GM12872 (cell line): ENCODE data around the gene TPD52L2.

ENCODE experiments used
- TF ChIP-seq, protein P1 (sequence below): IDR thresholded peaks from 3 replicates; pipeline ENCODE4 v1.5.1; 2011; ENCODE audit warnings: low read depth, mild to moderate bottlenecking, low read length, moderate library complexity; ENCODE audit not compliant: insufficient read depth

Gene TPD52L2

DNA sequence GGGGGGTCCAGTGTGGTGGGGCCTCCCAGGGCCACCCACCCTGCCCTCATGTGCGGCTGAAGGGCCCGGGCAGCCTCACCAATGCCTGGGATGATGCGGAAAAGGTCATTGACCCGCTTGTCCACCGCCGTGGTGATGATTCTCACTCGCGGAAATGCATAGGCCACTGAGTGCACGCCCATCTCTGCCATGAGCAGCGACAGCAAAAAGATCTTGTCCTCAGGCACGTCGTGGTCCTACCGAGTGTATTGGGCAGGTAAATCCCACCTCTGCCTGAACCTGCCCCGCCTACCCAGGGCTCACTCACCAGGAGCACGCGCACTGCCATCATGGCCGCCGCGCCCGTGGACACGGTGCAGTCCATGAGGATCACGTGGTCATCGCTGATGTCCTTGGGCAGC is 75.0 kb downstream of the TPD52L2 start:
- TF ChIP-seq, protein P1, sequence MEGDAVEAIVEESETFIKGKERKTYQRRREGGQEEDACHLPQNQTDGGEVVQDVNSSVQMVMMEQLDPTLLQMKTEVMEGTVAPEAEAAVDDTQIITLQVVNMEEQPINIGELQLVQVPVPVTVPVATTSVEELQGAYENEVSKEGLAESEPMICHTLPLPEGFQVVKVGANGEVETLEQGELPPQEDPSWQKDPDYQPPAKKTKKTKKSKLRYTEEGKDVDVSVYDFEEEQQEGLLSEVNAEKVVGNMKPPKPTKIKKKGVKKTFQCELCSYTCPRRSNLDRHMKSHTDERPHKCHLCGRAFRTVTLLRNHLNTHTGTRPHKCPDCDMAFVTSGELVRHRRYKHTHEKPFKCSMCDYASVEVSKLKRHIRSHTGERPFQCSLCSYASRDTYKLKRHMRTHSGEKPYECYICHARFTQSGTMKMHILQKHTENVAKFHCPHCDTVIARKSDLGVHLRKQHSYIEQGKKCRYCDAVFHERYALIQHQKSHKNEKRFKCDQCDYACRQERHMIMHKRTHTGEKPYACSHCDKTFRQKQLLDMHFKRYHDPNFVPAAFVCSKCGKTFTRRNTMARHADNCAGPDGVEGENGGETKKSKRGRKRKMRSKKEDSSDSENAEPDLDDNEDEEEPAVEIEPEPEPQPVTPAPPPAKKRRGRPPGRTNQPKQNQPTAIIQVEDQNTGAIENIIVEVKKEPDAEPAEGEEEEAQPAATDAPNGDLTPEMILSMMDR = no peak

DNA sequence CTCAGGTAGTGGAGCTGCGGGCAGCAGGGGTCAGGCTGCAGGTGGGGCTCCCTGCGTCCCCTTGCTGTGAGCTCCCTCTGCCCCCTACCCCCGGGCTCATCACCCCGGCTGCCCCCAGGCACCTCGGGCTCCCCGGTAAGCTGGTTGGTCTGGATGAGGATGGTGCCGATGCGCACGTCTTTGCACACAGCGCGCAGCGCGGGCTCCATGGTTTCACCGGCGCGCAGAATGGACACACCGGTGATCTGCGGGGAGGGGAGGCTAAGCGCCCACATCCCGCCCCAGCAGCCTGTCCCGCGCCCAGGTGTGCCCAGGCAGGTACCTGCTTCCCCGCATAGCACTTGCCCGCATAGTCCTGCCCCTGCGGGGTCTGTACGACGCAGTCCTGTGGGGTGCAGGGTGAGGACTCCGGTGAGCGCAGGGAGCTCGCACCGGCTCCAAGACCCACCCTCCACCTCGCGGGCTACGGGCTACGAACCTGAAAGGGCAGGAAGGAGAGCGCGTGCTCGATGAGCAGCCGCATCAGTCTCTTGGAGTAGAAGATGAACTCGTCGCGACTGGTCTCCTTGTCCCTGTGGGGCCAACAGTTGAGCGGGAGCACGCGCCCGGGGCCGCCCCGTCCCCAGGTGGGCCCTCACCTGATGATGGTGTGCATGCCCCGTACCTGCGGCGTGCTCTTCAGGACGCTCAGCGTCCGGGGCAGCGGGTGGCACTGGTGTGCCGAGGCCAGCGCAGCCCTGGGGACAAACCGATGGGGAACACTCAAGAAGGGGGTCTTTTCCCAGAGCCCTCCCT is 75.6 kb downstream of the TPD52L2 start:
- TF ChIP-seq, protein P1 = no peak
